Ovary (tissue), 3 donors: ENCODE results near the gene CLCN1.

Source experiments
- CTCF ChIP-seq, 3 donors: fragments of 450-650 bp in 2 of 3; fragments of 200-600 bp in 1 of 3; IDR thresholded peaks; one replicate each; pipeline versions ENCODE4 v1.5.1 to v1.8.0; 2016 to 2022; ENCODE audit warnings: antibody characterized with exemption in 3 of 3, mild to moderate bottlenecking in 1 of 3
- POLR2A ChIP-seq: fragments of 450-650 bp; IDR thresholded peaks from one replicate; pipeline ENCODE4 v1.6.1; 2017; ENCODE audit warnings: antibody characterized with exemption, mild to moderate bottlenecking, moderate library complexity
- donor health status: DM: no; HTN: no; CAD: no.

- TF ChIP-seq CTCF (IDR thresholded peaks at IDR 0.05) (no peak), POLR2A (no peak)
Observed at GRCh38 chr7:143321242-143321641, 5.3 kb downstream of the CLCN1 start.
